ENCODE results near the gene RASAL2. TPM values are rescaled to one million over a fixed set of nuclear protein-coding genes. Genes with fewer than 3 reads are reported as not detected.

RASAL2 gene
- total and polyA plus RNA-seq, 2 donors (not counting 1 experiment from before 2014, with no cell fraction given): 0.12 TPM; not detected in 1

GRCh38 chr1:178477373-178477772, 383.5 kb downstream of the RASAL2 start:
- no peak for DNase-seq
- Histone ChIP-seq H3K9ac (ENCODE audit: low read length) (no peak overlapping the region), H3K4me2 (replicated peaks; ENCODE audit: low read depth, low read length, poor library complexity, severe bottlenecking) (no peak overlapping the region), H3K9me3 (ENCODE audit: control extremely low read depth in 1 of 3, control insufficient read depth in 2 of 3, insufficient read depth in 1 of 3, low read length in 2 of 3) (no peaks in the 10 kb centered on the region), H3K27me3 (replicated peaks in 1 of 4; ENCODE audit: control extremely low read depth in 1 of 4, control insufficient read depth in 3 of 4, insufficient read depth in 4 of 4, low read length in 3 of 4) (no peaks in the 10 kb centered on the region), H2AFZ (ENCODE audit: insufficient read depth, low read depth, low read length, poor library complexity, severe bottlenecking) (no peak overlapping the region), H3K79me2 (ENCODE audit: control insufficient read depth, insufficient read depth, low read length) (no peaks in the 10 kb centered on the region), H3K4me1 (ENCODE audit: control insufficient read depth in 2 of 2, insufficient read depth in 2 of 2, low read length in 2 of 2) (no peaks in the 10 kb centered on the region), H4K20me1 (ENCODE audit: control insufficient read depth, insufficient read depth, low read length, poor library complexity, severe bottlenecking) (no peaks in the 10 kb centered on the region), H3K4me3 (ENCODE audit: control extremely low read depth in 1 of 5, extremely low read depth in 1 of 5, insufficient read depth in 1 of 5, low read depth in 2 of 5, low read length in 4 of 5) (no peak overlapping the region), H3K27ac (ENCODE audit: low read length in 2 of 2) (no peak overlapping the region), H3K36me3 (replicated peaks in 1 of 2; ENCODE audit: control extremely low read depth in 1 of 2, control insufficient read depth in 1 of 2, extremely low read depth in 1 of 2, insufficient read depth in 2 of 2, low read length in 1 of 2) (no peaks in the 10 kb centered on the region)
- no peak for TF ChIP-seq EZH2 (IDR thresholded peaks at IDR 0.05; ENCODE audit: borderline replicate concordance, insufficient read depth, low read depth, low read length, poor library complexity, severe bottlenecking)
- TF ChIP-seq CTCF (IDR thresholded peaks at IDR 0.05): no peak
- POLR2A ChIA-PET: no interaction called here
- no peak for ATAC-seq (ENCODE audit: low read depth)
- CTCF ChIA-PET: no interaction called here
- no peaks in the 10 kb centered on the region for H3K9me3 Mint-ChIP-seq (ENCODE audit: insufficient read depth)
- peaks cover 14% of the 10 kb centered on the region for H3K27me3 Mint-ChIP-seq
- H3K4me3 Mint-ChIP-seq: no peak overlapping the region
- no peaks in the 10 kb centered on the region for H3K4me1 Mint-ChIP-seq
- H3K27ac Mint-ChIP-seq: no peak overlapping the region
- WGBS (ENCODE audit: insufficient coverage): no CpG with 5 or more reads among the region's 4 CpGs
- intact Hi-C loops (cut with micrococcal nuclease): no loop called here

- no peak overlapping the region for H3K4me2 ChIP-seq (replicated peaks; ENCODE audit: low read depth, low read length, poor library complexity, severe bottlenecking)
- TF ChIP-seq CTCF (IDR thresholded peaks at IDR 0.05) (no peak), EZH2 (IDR thresholded peaks at IDR 0.05; ENCODE audit: borderline replicate concordance, insufficient read depth, low read depth, low read length, poor library complexity, severe bottlenecking) (no peak)
- CTCF ChIA-PET: no interaction called here
- Mint-ChIP-seq H3K4me3 (no peak overlapping the region), H3K27ac (no peak overlapping the region), H3K27me3 (peaks cover 10% of the 10 kb centered on the region), H3K4me1 (no peaks in the 10 kb centered on the region), H3K9me3 (ENCODE audit: insufficient read depth) (no peaks in the 10 kb centered on the region)
- no peaks in the 10 kb centered on the region for H3K9me3 ChIP-seq (ENCODE audit: control extremely low read depth in 1 of 3, control insufficient read depth in 2 of 3, insufficient read depth in 1 of 3, low read length in 2 of 3)
- H3K4me3 ChIP-seq (ENCODE audit: control extremely low read depth in 1 of 5, extremely low read depth in 1 of 5, insufficient read depth in 1 of 5, low read depth in 2 of 5, low read length in 4 of 5): no peak overlapping the region
- no peaks in the 10 kb centered on the region for H3K27me3 ChIP-seq (replicated peaks in 1 of 4; ENCODE audit: control extremely low read depth in 1 of 4, control insufficient read depth in 3 of 4, insufficient read depth in 4 of 4, low read length in 3 of 4)
- DNase-seq: no peak
- no peaks in the 10 kb centered on the region for H3K4me1 ChIP-seq (ENCODE audit: control insufficient read depth in 2 of 2, insufficient read depth in 2 of 2, low read length in 2 of 2)
- intact Hi-C loops (cut with micrococcal nuclease): no loop called here
- no peaks in the 10 kb centered on the region for H3K79me2 ChIP-seq (ENCODE audit: control insufficient read depth, insufficient read depth, low read length)
- H2AFZ ChIP-seq (ENCODE audit: insufficient read depth, low read depth, low read length, poor library complexity, severe bottlenecking): no peak overlapping the region
- no CpG with 5 or more reads among the region's 1 CpG for WGBS (ENCODE audit: insufficient coverage)
- no peak for ATAC-seq (ENCODE audit: low read depth)
- no peaks in the 10 kb centered on the region for H3K36me3 ChIP-seq (replicated peaks in 1 of 2; ENCODE audit: control extremely low read depth in 1 of 2, control insufficient read depth in 1 of 2, extremely low read depth in 1 of 2, insufficient read depth in 2 of 2, low read length in 1 of 2)
- no peaks in the 10 kb centered on the region for H4K20me1 ChIP-seq (ENCODE audit: control insufficient read depth, insufficient read depth, low read length, poor library complexity, severe bottlenecking)
- no peak overlapping the region for H3K9ac ChIP-seq (ENCODE audit: low read length)
- no peak overlapping the region for H3K27ac ChIP-seq (ENCODE audit: low read length in 2 of 2)
- POLR2A ChIA-PET: no interaction called here
Observed at GRCh38 chr1:178477841-178478240, 383.9 kb downstream of the RASAL2 start.
